HEK293 (cell line): ENCODE data around the gene WWOX.

Source experiments
- CTCF ChIA-PET: fragments of 350-600 bp; formaldehyde crosslinking; extraction: SDS; loops from one replicate; lab custom pipeline; 2021; ENCODE audit warnings: antibody characterized with exemption; lab: Yijun Ruan, JAX
- POLR2A ChIA-PET: fragments of 300-600 bp; formaldehyde crosslinking; extraction: SDS; loops from one replicate; lab custom pipeline; 2020; ENCODE audit warnings: antibody characterized with exemption, inconsistent platforms; lab: Yijun Ruan, JAX
- H3K27ac ChIP-seq: fragments of 200-500 bp; sonication (Bioruptor generic); 2 replicates; pipeline ENCODE4 v1.5.1; 2014; ENCODE audit warnings: low read depth, low read length, control low read depth, inconsistent platforms; ENCODE audit errors: extremely low read depth
- H3K36me3 ChIP-seq, 2 experiments: fragments of 200-500 bp in 1 of 2; sonication (Bioruptor generic) in 1 of 2; 1 replicate in 1 of 2; 2 replicates in 1 of 2; pipeline ENCODE4 v1.5.1; 2014 to 2017; ENCODE audit warnings: inconsistent platforms in 2 of 2, low read length in 2 of 2; ENCODE audit not compliant: control insufficient read depth in 2 of 2, insufficient read depth in 1 of 2
- H3K4me1 ChIP-seq: fragments of 200-500 bp; sonication (Bioruptor generic); 2 replicates; pipeline ENCODE4 v1.5.1; 2014; ENCODE audit warnings: mild to moderate bottlenecking, low read length, inconsistent platforms; ENCODE audit not compliant: control insufficient read depth, insufficient read depth
- H3K4me3 ChIP-seq: 2 replicates; pipeline ENCODE4 v1.5.1; 2011; ENCODE audit warnings: low read depth, mild to moderate bottlenecking, control low read depth, low read length, moderate library complexity
- H3K9me3 ChIP-seq: fragments of 200-500 bp; sonication (Bioruptor generic); 2 replicates; pipeline ENCODE4 v1.5.1; 2014; ENCODE audit warnings: low read depth, low read length, inconsistent platforms; ENCODE audit not compliant: control insufficient read depth, insufficient read depth
- FEZF1 ChIP-seq: fragments of 450-650 bp; formaldehyde crosslinking; IDR thresholded peaks from 2 replicates; pipeline ENCODE4 v1.5.1; 2016; ENCODE audit warnings: missing biosample characterization, missing genetic modification characterization
- GLIS1 ChIP-seq: fragments of 450-650 bp; formaldehyde crosslinking; IDR thresholded peaks from 2 replicates; pipeline ENCODE4 v1.5.1; 2016; ENCODE audit warnings: missing biosample characterization, missing genetic modification characterization
- OVOL3 ChIP-seq: fragments of 450-650 bp; formaldehyde crosslinking; IDR thresholded peaks from 2 replicates; pipeline ENCODE4 v1.5.1; 2016; ENCODE audit warnings: missing biosample characterization, missing genetic modification characterization
- PRDM1 ChIP-seq: fragments of 450-650 bp; formaldehyde crosslinking; IDR thresholded peaks from 2 replicates; pipeline ENCODE4; 2016; ENCODE audit warnings: missing biosample characterization, missing genetic modification characterization
- SP7 ChIP-seq: fragments of 450-650 bp; formaldehyde crosslinking; IDR thresholded peaks from 2 replicates; pipeline ENCODE4 v1.5.1; 2016; ENCODE audit warnings: missing biosample characterization, missing genetic modification characterization
- WT1 ChIP-seq: fragments of 450-650 bp; formaldehyde crosslinking; IDR thresholded peaks from 2 replicates; pipeline ENCODE4 v1.5.1; 2016; ENCODE audit warnings: missing biosample characterization, missing genetic modification characterization
- ZBTB26 ChIP-seq: fragments of 450-650 bp; formaldehyde crosslinking; optimal IDR thresholded peaks from 2 replicates; pipeline ENCODE3; 2016; ENCODE audit warnings: missing biosample characterization, mild to moderate bottlenecking, missing genetic modification characterization
- ZBTB7A ChIP-seq: fragments of 450-650 bp; formaldehyde crosslinking; IDR thresholded peaks from 2 replicates; pipeline ENCODE4 v1.5.1; 2016; ENCODE audit warnings: low read depth, missing biosample characterization, missing genetic modification characterization
- ZFHX2 ChIP-seq: fragments of 450-650 bp; formaldehyde crosslinking; conservative IDR thresholded peaks from 2 replicates; pipeline ENCODE4 v1.5.1; 2016; ENCODE audit warnings: missing biosample characterization, missing genetic modification characterization
- ZNF155 ChIP-seq: fragments of 450-650 bp; formaldehyde crosslinking; IDR thresholded peaks from 2 replicates; pipeline ENCODE4 v1.5.1; 2016; ENCODE audit warnings: missing biosample characterization, missing genetic modification characterization
- ZNF2 ChIP-seq: fragments of 450-650 bp; formaldehyde crosslinking; IDR thresholded peaks from 2 replicates; pipeline ENCODE4 v1.5.1; 2016; ENCODE audit warnings: missing biosample characterization, missing genetic modification characterization
- ZNF214 ChIP-seq: fragments of 450-650 bp; formaldehyde crosslinking; IDR thresholded peaks from 2 replicates; pipeline ENCODE4 v1.5.1; 2017; ENCODE audit warnings: missing biosample characterization, mild to moderate bottlenecking, missing genetic modification characterization, borderline replicate concordance
- ZNF24 ChIP-seq: fragments of 450-650 bp; formaldehyde crosslinking; IDR thresholded peaks from 2 replicates; pipeline ENCODE4 v1.5.1; 2016; ENCODE audit warnings: missing biosample characterization, missing genetic modification characterization
- ZNF341 ChIP-seq: fragments of 450-650 bp; formaldehyde crosslinking; IDR thresholded peaks from 2 replicates; pipeline ENCODE4; 2016; ENCODE audit warnings: low read depth, missing biosample characterization, missing genetic modification characterization
- ZNF354C ChIP-seq: fragments of 450-650 bp; formaldehyde crosslinking; IDR thresholded peaks from 2 replicates; pipeline ENCODE4 v1.5.1; 2016; ENCODE audit warnings: missing biosample characterization, missing genetic modification characterization, low read depth, borderline replicate concordance
- ZNF366 ChIP-seq: fragments of 450-650 bp; formaldehyde crosslinking; conservative IDR thresholded peaks from 2 replicates; pipeline ENCODE4 v1.5.1; 2016; ENCODE audit warnings: missing biosample characterization, missing genetic modification characterization
- ZNF433 ChIP-seq: fragments of 450-650 bp; formaldehyde crosslinking; IDR thresholded peaks from 2 replicates; pipeline ENCODE4 v1.5.1; 2016; ENCODE audit warnings: missing biosample characterization, missing genetic modification characterization, low read depth
- ZNF473 ChIP-seq: fragments of 450-650 bp; formaldehyde crosslinking; IDR thresholded peaks from 2 replicates; pipeline ENCODE4 v1.5.1; 2017; ENCODE audit warnings: missing biosample characterization, missing genetic modification characterization
- ZNF623 ChIP-seq: fragments of 450-650 bp; formaldehyde crosslinking; IDR thresholded peaks from 2 replicates; pipeline ENCODE4 v1.5.1; 2016; ENCODE audit warnings: missing biosample characterization, missing genetic modification characterization
- ZNF792 ChIP-seq: fragments of 450-650 bp; formaldehyde crosslinking; IDR thresholded peaks from 2 replicates; pipeline ENCODE4 v1.5.1; 2016; ENCODE audit warnings: missing biosample characterization, missing genetic modification characterization
- TF ChIP-seq, protein P1 (sequence below): fragments of 450-650 bp; formaldehyde crosslinking; IDR thresholded peaks from 2 replicates; pipeline ENCODE4; 2016; ENCODE audit warnings: missing biosample characterization, missing genetic modification characterization
- TF ChIP-seq, protein P2 (sequence below): fragments of 450-650 bp; formaldehyde crosslinking; IDR thresholded peaks from 2 replicates; pipeline ENCODE4 v1.5.1; 2016; ENCODE audit warnings: missing biosample characterization, missing genetic modification characterization
- TF ChIP-seq, protein P3 (sequence below): fragments of 450-650 bp; formaldehyde crosslinking; IDR thresholded peaks from 2 replicates; pipeline ENCODE4 v1.5.1; 2016; ENCODE audit warnings: missing biosample characterization, missing genetic modification characterization, low read depth
- TF ChIP-seq, protein P4 (sequence below): fragments of 450-650 bp; formaldehyde crosslinking; IDR thresholded peaks from 2 replicates; pipeline ENCODE4 v1.5.1; 2017; ENCODE audit warnings: missing biosample characterization, missing genetic modification characterization

WWOX gene

DNA sequence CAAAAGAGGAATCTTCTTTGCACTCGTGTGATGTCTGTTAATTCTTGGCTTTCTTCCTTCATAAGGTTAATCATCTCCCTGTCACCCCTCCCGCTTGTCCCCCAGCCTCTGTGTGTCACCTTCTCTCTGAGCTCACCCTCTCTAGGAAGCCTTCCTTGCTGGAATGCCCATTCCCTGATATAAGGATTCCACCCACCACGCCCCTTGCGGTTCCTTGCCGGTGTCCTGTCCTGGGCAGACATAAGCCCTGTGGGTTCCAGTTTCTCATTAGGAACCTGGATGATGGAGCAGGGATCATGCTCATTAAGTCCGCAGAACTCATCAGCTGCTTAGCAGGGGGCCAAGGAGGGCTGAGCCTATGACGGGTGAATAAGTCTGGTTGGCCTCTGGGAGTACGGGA, 941.8 kb downstream of the WWOX start (continued):
- TF ChIP-seq, protein P1, sequence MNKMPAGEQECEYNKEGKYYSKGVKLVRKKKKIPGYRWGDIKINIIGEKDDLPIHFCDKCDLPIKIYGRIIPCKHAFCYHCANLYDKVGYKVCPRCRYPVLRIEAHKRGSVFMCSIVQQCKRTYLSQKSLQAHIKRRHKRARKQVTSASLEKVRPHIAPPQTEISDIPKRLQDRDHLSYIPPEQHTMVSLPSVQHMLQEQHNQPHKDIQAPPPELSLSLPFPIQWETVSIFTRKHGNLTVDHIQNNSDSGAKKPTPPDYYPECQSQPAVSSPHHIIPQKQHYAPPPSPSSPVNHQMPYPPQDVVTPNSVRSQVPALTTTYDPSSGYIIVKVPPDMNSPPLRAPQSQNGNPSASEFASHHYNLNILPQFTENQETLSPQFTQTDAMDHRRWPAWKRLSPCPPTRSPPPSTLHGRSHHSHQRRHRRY (tag by site-specific recombination), result no peak
- TF ChIP-seq ZNF24 (tag by site-specific recombination), result no peak
- TF ChIP-seq, protein P2, sequence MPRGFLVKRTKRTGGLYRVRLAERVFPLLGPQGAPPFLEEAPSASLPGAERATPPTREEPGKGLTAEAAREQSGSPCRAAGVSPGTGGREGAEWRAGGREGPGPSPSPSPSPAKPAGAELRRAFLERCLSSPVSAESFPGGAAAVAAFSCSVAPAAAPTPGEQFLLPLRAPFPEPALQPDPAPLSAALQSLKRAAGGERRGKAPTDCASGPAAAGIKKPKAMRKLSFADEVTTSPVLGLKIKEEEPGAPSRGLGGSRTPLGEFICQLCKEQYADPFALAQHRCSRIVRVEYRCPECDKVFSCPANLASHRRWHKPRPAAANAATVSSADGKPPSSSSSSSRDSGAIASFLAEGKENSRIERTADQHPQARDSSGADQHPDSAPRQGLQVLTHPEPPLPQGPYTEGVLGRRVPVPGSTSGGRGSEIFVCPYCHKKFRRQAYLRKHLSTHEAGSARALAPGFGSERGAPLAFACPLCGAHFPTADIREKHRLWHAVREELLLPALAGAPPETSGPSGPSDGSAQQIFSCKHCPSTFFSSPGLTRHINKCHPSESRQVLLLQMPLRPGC, result no peak

DNA sequence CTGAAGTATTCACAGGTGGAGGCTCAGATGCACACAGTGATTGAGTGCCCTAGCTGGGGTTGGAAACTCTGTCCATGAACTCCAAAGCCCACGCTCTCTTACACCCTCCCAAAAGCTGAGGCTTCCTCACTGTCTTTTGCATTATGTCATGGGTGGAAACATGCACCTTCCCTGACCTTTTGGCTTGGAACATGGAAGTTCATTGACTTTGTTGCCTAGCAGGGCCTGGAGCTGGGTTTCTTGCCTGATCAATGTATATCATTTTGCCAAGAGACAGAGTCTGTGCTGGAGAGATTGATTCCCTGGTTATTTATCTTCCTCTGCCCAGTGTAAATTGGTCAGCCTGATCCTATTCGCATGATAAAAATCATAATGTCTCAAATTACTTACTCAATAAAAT, 942.7 kb downstream of the WWOX start:
- Histone ChIP-seq H3K36me3 (no peaks in the 10 kb centered on the region), H3K4me1 (no peaks in the 10 kb centered on the region), H3K9me3 (no peaks in the 10 kb centered on the region), H3K27ac (no peak overlapping the region), H3K4me3 (no peak overlapping the region)
- ChIA-PET CTCF (interaction anchor here (0.5 to 1.1 kb wide), 4 partner anchors 83 to 1356 kb away, joined by 3 read pairs; no protein-coding TSS in a partner anchor), POLR2A (no interaction called here)
- no peak for TF ChIP-seq FEZF1 (tag by site-specific recombination)
- no peak for TF ChIP-seq ZBTB7A (tag by site-specific recombination)
- TF ChIP-seq, protein P2, result no peak
- TF ChIP-seq OVOL3 (tag by site-specific recombination), result no peak
- TF ChIP-seq ZNF354C (tag by site-specific recombination), result no peak
- TF ChIP-seq SP7 (tag by site-specific recombination), result no peak
- no peak for TF ChIP-seq PRDM1 (tag by site-specific recombination)
- TF ChIP-seq GLIS1 (tag by site-specific recombination), result no peak
- TF ChIP-seq ZNF473 (tag by site-specific recombination), result no peak
- TF ChIP-seq, protein P3, sequence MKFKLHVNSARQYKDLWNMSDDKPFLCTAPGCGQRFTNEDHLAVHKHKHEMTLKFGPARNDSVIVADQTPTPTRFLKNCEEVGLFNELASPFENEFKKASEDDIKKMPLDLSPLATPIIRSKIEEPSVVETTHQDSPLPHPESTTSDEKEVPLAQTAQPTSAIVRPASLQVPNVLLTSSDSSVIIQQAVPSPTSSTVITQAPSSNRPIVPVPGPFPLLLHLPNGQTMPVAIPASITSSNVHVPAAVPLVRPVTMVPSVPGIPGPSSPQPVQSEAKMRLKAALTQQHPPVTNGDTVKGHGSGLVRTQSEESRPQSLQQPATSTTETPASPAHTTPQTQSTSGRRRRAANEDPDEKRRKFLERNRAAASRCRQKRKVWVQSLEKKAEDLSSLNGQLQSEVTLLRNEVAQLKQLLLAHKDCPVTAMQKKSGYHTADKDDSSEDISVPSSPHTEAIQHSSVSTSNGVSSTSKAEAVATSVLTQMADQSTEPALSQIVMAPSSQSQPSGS (tag by site-specific recombination), result no peak
- no peak for TF ChIP-seq ZNF792 (tag by site-specific recombination)
- no peak for TF ChIP-seq ZNF214
- no peak for TF ChIP-seq WT1
- no peak for TF ChIP-seq ZFHX2 (tag by site-specific recombination)

GRCh38 chr16:79042886-79043285, 943.4 kb downstream of the WWOX start:
- CTCF ChIA-PET, result interaction anchor here (1.0 to 1.1 kb wide), 2 partner anchors 118 to 337 kb away, joined by 3 read pairs; no protein-coding TSS in a partner anchor
- no peaks in the 10 kb centered on the region for H3K9me3 ChIP-seq
- H3K4me1 ChIP-seq, result no peaks in the 10 kb centered on the region
- no peak overlapping the region for H3K4me3 ChIP-seq
- no peaks in the 10 kb centered on the region for H3K36me3 ChIP-seq
- no peak overlapping the region for H3K27ac ChIP-seq
- POLR2A ChIA-PET, result no interaction called here
- TF ChIP-seq ZBTB26 (tag by site-specific recombination) (no peak), ZNF433 (no peak), ZNF2 (tag by site-specific recombination) (no peak), ZNF623 (tag by site-specific recombination) (no peak), ZNF341 (tag by site-specific recombination) (no peak), ZNF366 (tag by site-specific recombination) (no peak), ZNF155 (tag by site-specific recombination) (no peak)
- TF ChIP-seq, protein P4, sequence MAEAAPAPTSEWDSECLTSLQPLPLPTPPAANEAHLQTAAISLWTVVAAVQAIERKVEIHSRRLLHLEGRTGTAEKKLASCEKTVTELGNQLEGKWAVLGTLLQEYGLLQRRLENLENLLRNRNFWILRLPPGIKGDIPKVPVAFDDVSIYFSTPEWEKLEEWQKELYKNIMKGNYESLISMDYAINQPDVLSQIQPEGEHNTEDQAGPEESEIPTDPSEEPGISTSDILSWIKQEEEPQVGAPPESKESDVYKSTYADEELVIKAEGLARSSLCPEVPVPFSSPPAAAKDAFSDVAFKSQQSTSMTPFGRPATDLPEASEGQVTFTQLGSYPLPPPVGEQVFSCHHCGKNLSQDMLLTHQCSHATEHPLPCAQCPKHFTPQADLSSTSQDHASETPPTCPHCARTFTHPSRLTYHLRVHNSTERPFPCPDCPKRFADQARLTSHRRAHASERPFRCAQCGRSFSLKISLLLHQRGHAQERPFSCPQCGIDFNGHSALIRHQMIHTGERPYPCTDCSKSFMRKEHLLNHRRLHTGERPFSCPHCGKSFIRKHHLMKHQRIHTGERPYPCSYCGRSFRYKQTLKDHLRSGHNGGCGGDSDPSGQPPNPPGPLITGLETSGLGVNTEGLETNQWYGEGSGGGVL (tag by site-specific recombination), result no peak
